OCI-LY7 (cell line): ENCODE data around the gene TRPC1.

Source experiments
- EZH2phosphoT487 ChIP-seq: fragments of 200-600 bp; sonication (generic); IDR thresholded peaks from 2 replicates; pipeline ENCODE4 v1.6.1; 2018; ENCODE audit warnings: low read depth, borderline replicate concordance, mild to moderate bottlenecking, mixed run types, antibody characterized with exemption, low read length, moderate library complexity, mixed read lengths
- TF ChIP-seq, protein P1 (sequence below): fragments of 200-600 bp; sonication (generic); conservative IDR thresholded peaks from 2 replicates; pipeline ENCODE4 v1.5.1; 2014; ENCODE audit warnings: mild to moderate bottlenecking, antibody characterized with exemption, low read length, moderate library complexity, mixed read lengths

GRCh38 chr3:142732066-142732465, 8.2 kb downstream of the TRPC1 start:
- TF ChIP-seq, protein P1, sequence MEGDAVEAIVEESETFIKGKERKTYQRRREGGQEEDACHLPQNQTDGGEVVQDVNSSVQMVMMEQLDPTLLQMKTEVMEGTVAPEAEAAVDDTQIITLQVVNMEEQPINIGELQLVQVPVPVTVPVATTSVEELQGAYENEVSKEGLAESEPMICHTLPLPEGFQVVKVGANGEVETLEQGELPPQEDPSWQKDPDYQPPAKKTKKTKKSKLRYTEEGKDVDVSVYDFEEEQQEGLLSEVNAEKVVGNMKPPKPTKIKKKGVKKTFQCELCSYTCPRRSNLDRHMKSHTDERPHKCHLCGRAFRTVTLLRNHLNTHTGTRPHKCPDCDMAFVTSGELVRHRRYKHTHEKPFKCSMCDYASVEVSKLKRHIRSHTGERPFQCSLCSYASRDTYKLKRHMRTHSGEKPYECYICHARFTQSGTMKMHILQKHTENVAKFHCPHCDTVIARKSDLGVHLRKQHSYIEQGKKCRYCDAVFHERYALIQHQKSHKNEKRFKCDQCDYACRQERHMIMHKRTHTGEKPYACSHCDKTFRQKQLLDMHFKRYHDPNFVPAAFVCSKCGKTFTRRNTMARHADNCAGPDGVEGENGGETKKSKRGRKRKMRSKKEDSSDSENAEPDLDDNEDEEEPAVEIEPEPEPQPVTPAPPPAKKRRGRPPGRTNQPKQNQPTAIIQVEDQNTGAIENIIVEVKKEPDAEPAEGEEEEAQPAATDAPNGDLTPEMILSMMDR, result no peak
- TF ChIP-seq EZH2phosphoT487, result no peak
